Colonic mucosa (tissue), 4 donors: ENCODE results near the gene CABS1. TPM values are rescaled to one million over a fixed set of nuclear protein-coding genes. Genes with fewer than 3 reads are reported as not detected.

ENCODE experiments used
- DNase-seq: peaks from one replicate; pipeline ENCODE4 v3.0.0-alpha.2; 2020
- H3K27ac ChIP-seq: fragments of 200-600 bp; one replicate; pipeline ENCODE4 v1.8.0; 2021
- H3K27me3 ChIP-seq: fragments of 200-600 bp; one replicate; pipeline ENCODE4 v1.8.0; 2021
- H3K36me3 ChIP-seq: fragments of 200-600 bp; one replicate; pipeline ENCODE4 v1.8.0; 2021
- H3K4me1 ChIP-seq: fragments of 200-600 bp; one replicate; pipeline ENCODE4 v1.8.0; 2021; ENCODE audit warnings: mild to moderate bottlenecking
- H3K4me3 ChIP-seq: fragments of 200-600 bp; one replicate; pipeline ENCODE4 v1.8.0; 2021
- H3K9ac ChIP-seq, 2 donors: one replicate each; pipeline ENCODE4 v1.7.0; 2013; ENCODE audit warnings: control low read depth in 2 of 2, low read depth in 2 of 2, low read length in 2 of 2
- H3K9me3 ChIP-seq: fragments of 200-600 bp; one replicate; pipeline ENCODE4 v1.8.0; 2021
- intact Hi-C: fragments of 100-400 bp; cut with DNase I; formaldehyde crosslinking; loops from one replicate; pipeline ENCODE4 v1.14.1; 2022
- total RNA-seq, 2 donors: library from RNA; stranded (reverse); fragmentation: NEBNext Ultra II Directional in 1 of 2; extraction: Animal tissue kit (Norgen Biotek cat#: 25700) in 1 of 2; gene quantifications; one replicate each; pipeline ENCODE4 v1.2.1, GENCODE V29; 2021
- TF ChIP-seq, protein P1 (sequence below): fragments of 200-600 bp; IDR thresholded peaks from one replicate; pipeline ENCODE4 v1.8.0; 2022; ENCODE audit warnings: antibody characterized with exemption, mild to moderate bottlenecking
- donor health status: healthy.
- donor health status: DM: no; HTN: no; CAD: no.
- donor health status: DM: no; HTN: no; CAD: no.

CABS1 gene
- total RNA-seq = not detected

DNA sequence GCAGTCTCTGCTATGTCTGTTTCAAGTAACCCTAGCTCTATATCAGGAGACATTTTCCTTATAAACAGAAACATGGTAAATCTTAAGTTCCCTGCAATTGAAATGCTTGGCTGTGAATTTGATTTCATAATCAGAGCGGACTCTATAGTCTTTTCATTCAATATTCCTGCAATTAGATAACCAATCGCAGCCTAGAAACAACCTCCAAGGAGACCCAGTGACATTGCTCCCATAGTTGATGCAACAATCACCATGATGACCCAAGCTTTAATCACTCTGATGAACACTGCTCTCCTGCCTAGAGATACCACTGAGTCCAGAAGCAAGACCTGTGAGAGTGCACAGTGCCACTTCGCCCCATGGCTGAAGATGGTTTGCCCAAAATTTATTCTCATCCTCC, at the start of gene CABS1:
Gene CABS1 (plus strand): TSS at position 301 of the 400 bp plus-strand sequence. CDS start 59 bp downstream, at position 360.
- TF ChIP-seq, protein P1, sequence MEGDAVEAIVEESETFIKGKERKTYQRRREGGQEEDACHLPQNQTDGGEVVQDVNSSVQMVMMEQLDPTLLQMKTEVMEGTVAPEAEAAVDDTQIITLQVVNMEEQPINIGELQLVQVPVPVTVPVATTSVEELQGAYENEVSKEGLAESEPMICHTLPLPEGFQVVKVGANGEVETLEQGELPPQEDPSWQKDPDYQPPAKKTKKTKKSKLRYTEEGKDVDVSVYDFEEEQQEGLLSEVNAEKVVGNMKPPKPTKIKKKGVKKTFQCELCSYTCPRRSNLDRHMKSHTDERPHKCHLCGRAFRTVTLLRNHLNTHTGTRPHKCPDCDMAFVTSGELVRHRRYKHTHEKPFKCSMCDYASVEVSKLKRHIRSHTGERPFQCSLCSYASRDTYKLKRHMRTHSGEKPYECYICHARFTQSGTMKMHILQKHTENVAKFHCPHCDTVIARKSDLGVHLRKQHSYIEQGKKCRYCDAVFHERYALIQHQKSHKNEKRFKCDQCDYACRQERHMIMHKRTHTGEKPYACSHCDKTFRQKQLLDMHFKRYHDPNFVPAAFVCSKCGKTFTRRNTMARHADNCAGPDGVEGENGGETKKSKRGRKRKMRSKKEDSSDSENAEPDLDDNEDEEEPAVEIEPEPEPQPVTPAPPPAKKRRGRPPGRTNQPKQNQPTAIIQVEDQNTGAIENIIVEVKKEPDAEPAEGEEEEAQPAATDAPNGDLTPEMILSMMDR = no peak
- Histone ChIP-seq H3K36me3 (no peaks in the 10 kb centered on the region), H3K27ac (no peak within 1 kb of the TSS), H3K9me3 (no peaks in the 10 kb centered on the region), H3K4me1 (no peaks in the 10 kb centered on the region), H3K9ac (no peak within 1 kb of the TSS), H3K27me3 (no peaks in the 10 kb centered on the region), H3K4me3 (no peak within 1 kb of the TSS)
- intact Hi-C loops = no loop called here
- DNase-seq = no peak

DNA sequence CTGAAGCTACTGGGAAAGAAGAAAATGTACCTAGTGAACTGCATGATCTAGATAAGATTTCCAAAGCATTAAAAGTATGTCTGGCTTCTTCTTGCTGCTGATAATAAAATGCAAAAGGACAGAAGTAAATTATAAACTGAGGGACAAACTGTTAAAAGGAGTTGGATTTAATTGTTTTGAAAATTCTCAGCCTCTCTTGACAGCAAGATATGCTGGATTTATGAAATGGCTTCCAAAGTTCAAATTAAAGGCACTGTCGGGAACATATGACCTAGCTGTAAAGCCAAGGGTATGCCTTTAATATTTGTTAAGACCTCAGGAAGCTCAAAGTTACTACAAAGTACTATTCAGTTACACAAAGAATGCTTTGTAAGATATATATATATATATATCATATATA, 46.1 kb upstream of the CABS1 start:
- intact Hi-C loops = no loop called here
- Histone ChIP-seq H3K9me3 (no peaks in the 10 kb centered on the region), H3K27me3 (no peaks in the 10 kb centered on the region), H3K4me3 (no peak overlapping the region), H3K27ac (no peak overlapping the region), H3K4me1 (no peaks in the 10 kb centered on the region), H3K36me3 (no peaks in the 10 kb centered on the region), H3K9ac (no peak overlapping the region)
- no peak for DNase-seq
- TF ChIP-seq, protein P1 = no peak

DNA sequence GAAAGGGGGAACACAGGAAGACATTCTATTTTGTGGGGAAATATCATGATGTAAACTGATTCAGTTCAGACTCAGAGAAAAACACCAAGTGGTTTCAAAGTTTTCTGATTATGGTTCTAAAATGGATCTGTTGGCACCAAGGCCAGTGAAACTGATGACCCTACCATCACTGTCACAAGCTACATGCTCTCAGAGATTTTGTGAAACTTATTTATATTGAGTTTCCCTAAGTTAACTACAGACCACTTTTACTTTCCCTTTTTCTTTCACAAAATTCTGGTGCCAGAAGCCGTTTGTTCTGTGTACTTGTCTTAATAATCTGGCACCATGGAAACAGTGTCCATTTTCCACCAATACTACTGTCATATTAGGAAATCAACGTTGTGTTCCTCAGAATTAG, 43.4 kb upstream of the CABS1 start:
- Histone ChIP-seq H3K27ac (no peak overlapping the region), H3K27me3 (no peaks in the 10 kb centered on the region), H3K9me3 (no peaks in the 10 kb centered on the region), H3K4me1 (no peaks in the 10 kb centered on the region), H3K4me3 (no peak overlapping the region), H3K9ac (no peak overlapping the region), H3K36me3 (no peaks in the 10 kb centered on the region)
- TF ChIP-seq, protein P1 = no peak
- intact Hi-C loops = no loop called here
- no peak for DNase-seq

DNA sequence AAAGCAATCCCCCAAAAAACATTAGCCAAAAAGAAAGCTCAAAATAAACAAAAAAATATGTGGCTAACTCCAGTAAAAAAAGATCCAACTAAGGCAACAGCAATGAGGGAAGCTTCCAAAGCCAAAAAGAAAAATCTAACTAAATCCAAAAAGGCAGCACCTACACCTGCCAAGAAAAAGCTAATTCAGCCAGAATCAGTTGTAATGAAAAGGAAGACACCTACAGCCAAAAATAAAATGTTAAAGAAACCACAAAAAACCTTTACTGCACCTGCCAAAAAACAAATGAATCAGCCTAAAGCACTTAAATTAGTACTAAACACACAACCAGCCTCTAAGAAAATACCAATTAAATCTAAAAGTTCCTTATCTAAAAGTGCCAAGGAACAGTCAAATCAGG, 37.2 kb upstream of the CABS1 start:
- H3K27me3 ChIP-seq = no peaks in the 10 kb centered on the region
- no peaks in the 10 kb centered on the region for H3K9me3 ChIP-seq
- H3K4me3 ChIP-seq = no peak overlapping the region
- no peaks in the 10 kb centered on the region for H3K4me1 ChIP-seq
- intact Hi-C loops = no loop called here
- TF ChIP-seq, protein P1 = no peak
- no peak overlapping the region for H3K27ac ChIP-seq
- no peak for DNase-seq
- no peaks in the 10 kb centered on the region for H3K36me3 ChIP-seq
- no peak overlapping the region for H3K9ac ChIP-seq

DNA sequence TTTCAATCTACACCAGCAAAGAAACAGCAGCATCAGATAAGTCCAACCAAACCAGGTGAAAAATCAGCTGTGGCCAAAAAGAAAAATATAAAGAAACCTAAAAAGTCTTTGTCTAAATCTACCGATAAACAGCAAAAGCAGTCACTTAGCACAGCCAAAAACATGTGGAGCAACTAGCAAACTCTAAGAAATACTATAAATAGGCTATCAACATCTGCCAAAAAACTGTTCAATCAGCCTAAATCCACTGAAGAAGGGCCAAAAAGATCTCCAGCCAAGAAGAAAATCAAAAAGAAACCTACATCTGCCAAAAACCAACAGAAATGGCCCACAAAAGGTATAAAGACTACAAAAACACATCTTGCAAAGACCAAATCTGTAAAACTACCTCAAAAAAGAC, 36.7 kb upstream of the CABS1 start:
- DNase-seq = no peak
- Histone ChIP-seq H3K27me3 (no peaks in the 10 kb centered on the region), H3K4me1 (no peaks in the 10 kb centered on the region), H3K4me3 (no peak overlapping the region), H3K27ac (no peak overlapping the region), H3K36me3 (no peaks in the 10 kb centered on the region), H3K9me3 (no peaks in the 10 kb centered on the region), H3K9ac (no peak overlapping the region)
- intact Hi-C loops = no loop called here
- TF ChIP-seq, protein P1 = no peak

DNA sequence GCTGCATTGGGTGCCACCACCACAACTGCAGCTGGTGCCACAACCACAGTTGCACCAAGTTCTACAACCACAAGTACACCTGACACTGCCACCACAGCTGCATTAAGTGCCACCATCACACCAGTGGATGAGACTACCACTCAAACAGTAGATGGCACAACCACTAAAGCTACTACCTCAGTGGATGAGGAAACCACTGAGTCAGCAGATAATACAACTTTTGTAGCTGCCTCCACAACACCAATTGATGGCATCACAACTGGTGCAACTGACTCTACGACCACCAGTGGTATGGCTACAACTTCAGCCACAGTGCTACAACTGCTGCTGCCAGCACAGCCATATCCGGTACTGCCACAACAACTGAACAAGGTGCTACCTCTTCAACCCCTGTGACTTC, 35.1 kb upstream of the CABS1 start:
- TF ChIP-seq, protein P1 = no peak
- H3K4me1 ChIP-seq = no peaks in the 10 kb centered on the region
- no peak for DNase-seq
- no peak overlapping the region for H3K9ac ChIP-seq
- intact Hi-C loops = no loop called here
- H3K9me3 ChIP-seq = no peaks in the 10 kb centered on the region
- H3K4me3 ChIP-seq = no peak overlapping the region
- no peaks in the 10 kb centered on the region for H3K27me3 ChIP-seq
- no peak overlapping the region for H3K27ac ChIP-seq
- no peaks in the 10 kb centered on the region for H3K36me3 ChIP-seq
